Stimulated activated CD8-positive, alpha-beta memory T cell treated with anti-CD3 and anti-CD28 coated beads, Interleukin-7, amount 100 ng/mL, for 4 hours (primary cell): ENCODE results near the gene CPT1A.
A peak's percentile ranks its signal among the peaks of the same experiment; 100 is the strongest.
"Not testable (repeated sequence)": the region's sequence is repeated elsewhere in the genome, so short reads cannot be mapped to it uniquely, and the experiment has no call there.

Source experiments
- DNase-seq, 2 donors: peaks; one replicate each; pipeline ENCODE4 v3.0.0-alpha.2; 2020; ENCODE audit warnings: low read depth in 2 of 2

The CPT1A gene

GRCh38 chr11:68841718-68842426, at the start of gene CPT1A:
Gene CPT1A (minus strand): TSS chr11:68841916. CDS start chr11:68815474, 26,442 bp downstream.
- DNase-seq = peak in 1 of 2 donors; percentile 68

- DNase-seq = no peak
Measured at GRCh38 chr11:68890490-68891231, 48.9 kb upstream of the CPT1A start.

- no peak for DNase-seq
Measured at GRCh38 chr11:68889948-68890446, 48.3 kb upstream of the CPT1A start.

GRCh38 chr11:68884827-68885226, 43.1 kb upstream of the CPT1A start:
- DNase-seq = not testable (repeated sequence)

GRCh38 chr11:68882391-68882790, 40.7 kb upstream of the CPT1A start:
- DNase-seq = no peak

- DNase-seq = no peak
Measured at GRCh38 chr11:68881320-68881719, 39.6 kb upstream of the CPT1A start.

GRCh38 chr11:68880851-68881250, 39.1 kb upstream of the CPT1A start:
- no peak for DNase-seq

GRCh38 chr11:68878022-68878421, 36.3 kb upstream of the CPT1A start:
- no peak for DNase-seq

- no peak for DNase-seq
Measured at GRCh38 chr11:68872216-68873003, 30.7 kb upstream of the CPT1A start.

- no peak for DNase-seq
Measured at GRCh38 chr11:68870470-68870869, 28.8 kb upstream of the CPT1A start.

- DNase-seq = no peak
Measured at GRCh38 chr11:68868221-68868835, 26.6 kb upstream of the CPT1A start.

GRCh38 chr11:68867066-68867465, 25.4 kb upstream of the CPT1A start:
- no peak for DNase-seq

GRCh38 chr11:68865241-68865640, 23.5 kb upstream of the CPT1A start:
- DNase-seq = no peak

- DNase-seq = no peak
Measured at GRCh38 chr11:68863553-68864265, 22.0 kb upstream of the CPT1A start.

- DNase-seq = no peak
Measured at GRCh38 chr11:68862421-68862820, 20.7 kb upstream of the CPT1A start.

GRCh38 chr11:68859123-68859522, 17.4 kb upstream of the CPT1A start:
- no peak for DNase-seq

GRCh38 chr11:68857037-68857586, 15.4 kb upstream of the CPT1A start:
- no peak for DNase-seq

GRCh38 chr11:68856425-68857030, 14.8 kb upstream of the CPT1A start:
- not testable (repeated sequence) for DNase-seq

- peak in 1 of 2 donors; percentile 17 for DNase-seq
Measured at GRCh38 chr11:68855205-68855981, 13.7 kb upstream of the CPT1A start.
